DND-41 (cell line): Measurements from ENCODE around the gene BTG3.

Source experiments
- EZH2 ChIP-seq: IDR thresholded peaks from 3 replicates; pipeline ENCODE4 v1.6.1; 2012; ENCODE audit warnings: borderline replicate concordance, low read depth, mild to moderate bottlenecking, moderate library complexity, low read length, inconsistent platforms; ENCODE audit not compliant: severe bottlenecking
- TF ChIP-seq, protein P1 (sequence below): IDR thresholded peaks from 2 replicates; pipeline ENCODE4 v1.5.1; 2012; ENCODE audit warnings: borderline replicate concordance, low read length, moderate library complexity, mild to moderate bottlenecking; ENCODE audit not compliant: poor library complexity, severe bottlenecking; ENCODE audit errors: extremely low read depth

DNA sequence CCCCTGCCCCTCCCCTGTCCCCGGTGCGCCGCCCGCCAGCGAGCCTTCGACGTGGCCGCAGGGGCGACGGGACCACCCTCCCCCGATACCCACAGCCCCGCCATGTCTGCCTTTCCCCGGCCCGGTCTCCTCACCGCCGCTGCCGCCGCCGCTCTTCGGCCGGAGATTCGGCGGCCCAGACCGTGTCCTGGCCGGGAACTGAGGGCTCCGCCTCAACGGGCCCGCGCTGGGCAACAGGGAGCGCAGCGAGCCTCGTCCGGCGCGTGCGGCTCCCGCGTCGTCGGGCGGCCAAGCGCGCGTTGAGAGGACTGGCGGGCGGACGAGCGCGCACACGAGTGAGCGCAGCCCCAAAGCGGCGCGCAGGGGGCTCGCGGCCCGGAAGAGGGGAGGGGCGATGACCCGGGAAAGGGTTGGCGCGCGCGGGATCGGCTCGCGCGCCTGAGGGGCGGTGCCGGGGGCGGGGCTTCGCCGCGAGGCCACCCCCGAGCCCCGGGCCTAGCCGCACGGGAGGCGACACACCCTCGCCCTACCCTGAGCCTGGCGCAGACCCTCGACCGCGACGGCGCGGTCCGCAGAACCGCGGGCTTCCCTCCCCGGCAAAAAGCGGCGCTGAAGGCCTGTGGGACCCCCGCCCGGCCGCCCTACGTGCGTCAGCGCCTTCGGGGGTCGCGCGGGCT, at the start of gene BTG3:
- TF ChIP-seq, protein P1, sequence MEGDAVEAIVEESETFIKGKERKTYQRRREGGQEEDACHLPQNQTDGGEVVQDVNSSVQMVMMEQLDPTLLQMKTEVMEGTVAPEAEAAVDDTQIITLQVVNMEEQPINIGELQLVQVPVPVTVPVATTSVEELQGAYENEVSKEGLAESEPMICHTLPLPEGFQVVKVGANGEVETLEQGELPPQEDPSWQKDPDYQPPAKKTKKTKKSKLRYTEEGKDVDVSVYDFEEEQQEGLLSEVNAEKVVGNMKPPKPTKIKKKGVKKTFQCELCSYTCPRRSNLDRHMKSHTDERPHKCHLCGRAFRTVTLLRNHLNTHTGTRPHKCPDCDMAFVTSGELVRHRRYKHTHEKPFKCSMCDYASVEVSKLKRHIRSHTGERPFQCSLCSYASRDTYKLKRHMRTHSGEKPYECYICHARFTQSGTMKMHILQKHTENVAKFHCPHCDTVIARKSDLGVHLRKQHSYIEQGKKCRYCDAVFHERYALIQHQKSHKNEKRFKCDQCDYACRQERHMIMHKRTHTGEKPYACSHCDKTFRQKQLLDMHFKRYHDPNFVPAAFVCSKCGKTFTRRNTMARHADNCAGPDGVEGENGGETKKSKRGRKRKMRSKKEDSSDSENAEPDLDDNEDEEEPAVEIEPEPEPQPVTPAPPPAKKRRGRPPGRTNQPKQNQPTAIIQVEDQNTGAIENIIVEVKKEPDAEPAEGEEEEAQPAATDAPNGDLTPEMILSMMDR, result no peak
- no peak for TF ChIP-seq EZH2
